LHCN-M2 (cell line): ENCODE results near the gene KRT76. TPM values are rescaled to one million over a fixed set of nuclear protein-coding genes. Genes with fewer than 3 reads are reported as not detected.

ENCODE experiments used
- DNase-seq: peaks from one replicate; pipeline ENCODE4 v3.0.0-alpha.2; 2012; ENCODE audit warnings: low read depth
- total RNA-seq: library from RNA; depleted of rRNA; stranded (reverse); fragments of >200 nt; gene quantifications from 2 replicates; pipeline ENCODE4 v1.2.3, GENCODE V29; 2014; rRNA removed

The KRT76 gene
- total RNA-seq, 1 experiment from 2014 or later, result not detected

DNA sequence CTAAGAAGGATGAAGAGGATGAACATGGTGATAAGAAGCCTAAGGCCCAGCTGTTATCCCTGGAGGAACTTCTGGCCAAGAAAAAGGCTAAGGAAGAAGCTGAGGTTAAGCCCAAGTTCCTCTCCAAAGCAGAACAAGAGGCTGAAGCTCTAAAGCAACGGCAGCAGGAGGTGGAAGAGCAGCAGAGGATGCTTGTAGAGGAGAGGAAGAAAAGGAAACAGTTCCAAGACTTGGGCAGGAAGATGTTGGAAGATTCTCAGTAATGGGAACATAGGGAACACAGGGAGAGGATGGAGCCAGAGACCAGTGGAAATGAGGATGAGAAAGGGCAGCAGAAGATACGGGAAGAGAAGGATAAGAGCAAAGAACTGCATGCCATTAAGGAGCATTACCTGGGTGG lies 46.4 kb downstream of the KRT76 start:
- DNase-seq, result no peak

DNA sequence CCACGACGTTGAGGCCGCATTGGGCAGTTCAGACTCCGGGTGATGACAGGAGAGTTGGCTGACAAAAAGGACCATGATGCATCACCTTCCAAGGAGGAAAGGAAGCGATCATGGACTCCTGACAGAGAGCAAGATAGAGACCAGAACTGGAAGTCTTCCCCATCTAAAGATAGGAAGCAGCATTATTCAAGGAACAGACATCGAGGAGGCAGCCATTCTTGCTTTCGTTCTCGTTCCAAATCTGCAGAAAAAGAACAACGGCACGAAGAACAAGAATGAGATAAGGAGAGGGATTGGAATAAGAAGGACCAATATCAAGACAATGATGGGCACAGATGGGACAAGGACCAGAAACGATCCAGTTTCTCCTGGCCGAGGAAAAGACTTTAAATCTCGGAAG lies 46.8 kb downstream of the KRT76 start:
- DNase-seq, result no peak

DNA sequence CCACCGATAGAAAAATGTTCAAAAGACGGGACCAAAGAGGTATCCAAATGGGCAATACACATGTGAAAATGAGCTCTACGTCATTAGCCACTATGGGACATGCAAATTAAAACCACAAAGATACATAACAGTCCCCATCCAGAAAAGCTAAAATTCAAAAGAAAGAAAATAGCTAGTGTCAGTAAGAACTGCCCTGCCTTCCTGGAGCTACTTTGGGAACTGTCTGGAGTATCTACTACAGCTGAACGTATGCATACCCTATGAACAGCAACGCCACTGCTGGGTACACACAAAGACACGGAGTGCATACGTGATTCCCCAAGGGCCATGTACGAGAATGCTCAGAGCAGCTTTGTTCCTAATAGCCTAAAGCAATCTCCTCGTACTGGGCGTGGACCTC lies 48.0 kb downstream of the KRT76 start:
- DNase-seq, result no peak

DNA sequence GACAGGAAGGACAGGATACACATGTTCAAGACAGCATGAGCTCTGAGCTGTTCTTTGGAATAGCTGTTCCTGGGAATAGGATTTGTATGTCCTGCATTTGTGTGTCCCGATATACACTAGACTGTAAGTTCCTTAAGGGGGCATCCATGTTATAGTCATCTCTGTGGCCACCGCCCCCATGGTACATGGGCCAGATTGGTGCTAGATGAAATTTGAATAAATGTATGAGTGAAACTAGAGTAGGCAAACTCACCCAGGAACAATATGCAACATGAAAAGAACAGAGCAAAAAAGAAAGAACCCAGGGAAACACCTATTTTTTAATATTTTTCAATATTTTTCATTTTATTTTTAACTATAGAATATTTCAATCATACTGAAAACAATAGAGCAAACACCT lies 48.8 kb downstream of the KRT76 start:
- no peak for DNase-seq

DNA sequence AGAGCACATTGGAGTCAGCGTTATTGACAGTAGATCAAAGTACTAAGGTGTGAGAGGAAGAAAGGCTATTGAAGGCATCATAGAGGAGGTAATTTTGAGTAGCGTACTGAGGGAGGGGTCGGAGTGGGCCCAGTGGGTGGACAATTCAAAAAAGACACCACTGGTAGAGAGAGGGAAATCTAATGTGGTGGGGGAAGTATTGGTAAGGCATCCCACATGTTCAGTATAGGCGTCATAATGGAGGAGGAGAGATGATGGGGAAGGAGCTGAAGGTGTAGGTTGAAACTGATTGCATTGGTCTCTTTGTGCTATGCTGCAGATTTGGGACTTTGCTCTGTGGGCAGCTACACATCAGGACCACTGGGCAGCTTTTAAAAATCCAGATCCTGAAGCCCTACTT lies 50.1 kb downstream of the KRT76 start:
- no peak for DNase-seq

DNA sequence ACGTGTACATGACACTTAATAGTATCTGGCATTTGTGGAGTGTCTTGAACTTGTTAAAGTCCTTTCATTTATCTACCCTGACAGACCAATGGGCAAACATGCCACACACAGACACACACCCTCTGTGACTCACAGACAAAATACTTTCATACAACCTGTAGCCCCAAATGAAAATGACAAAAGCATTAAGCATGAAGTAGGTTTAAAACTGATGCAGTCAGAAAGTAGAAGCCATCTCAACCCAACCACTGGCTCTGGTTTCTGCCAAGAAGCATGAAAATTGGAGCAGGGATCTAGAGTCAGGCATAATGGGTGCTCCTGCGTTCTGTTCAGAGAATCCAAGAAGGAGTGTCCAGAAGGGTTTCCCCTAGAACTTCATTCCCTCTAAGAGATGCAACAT lies 50.7 kb downstream of the KRT76 start:
- DNase-seq, result no peak

DNA sequence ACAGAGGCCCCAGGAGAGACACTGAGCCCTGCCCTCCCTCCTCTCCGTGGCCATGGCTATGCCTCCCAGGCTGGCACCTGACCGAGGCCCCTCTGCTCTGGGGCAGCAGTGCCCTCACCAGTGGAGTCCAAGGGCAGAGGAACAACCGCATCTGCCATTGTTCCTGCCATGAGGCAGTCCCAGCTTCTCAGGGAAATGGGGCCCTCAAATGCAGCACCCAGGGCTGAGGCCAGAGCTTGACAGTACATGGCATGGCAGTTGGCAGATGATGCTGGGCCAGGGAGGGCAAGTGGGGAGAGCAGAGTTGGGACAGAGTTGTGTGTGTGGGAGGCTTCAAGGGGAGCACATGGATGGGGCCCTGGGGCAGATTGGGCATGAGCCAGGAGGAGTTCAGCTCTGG lies 52.8 kb downstream of the KRT76 start:
- no peak for DNase-seq

DNA sequence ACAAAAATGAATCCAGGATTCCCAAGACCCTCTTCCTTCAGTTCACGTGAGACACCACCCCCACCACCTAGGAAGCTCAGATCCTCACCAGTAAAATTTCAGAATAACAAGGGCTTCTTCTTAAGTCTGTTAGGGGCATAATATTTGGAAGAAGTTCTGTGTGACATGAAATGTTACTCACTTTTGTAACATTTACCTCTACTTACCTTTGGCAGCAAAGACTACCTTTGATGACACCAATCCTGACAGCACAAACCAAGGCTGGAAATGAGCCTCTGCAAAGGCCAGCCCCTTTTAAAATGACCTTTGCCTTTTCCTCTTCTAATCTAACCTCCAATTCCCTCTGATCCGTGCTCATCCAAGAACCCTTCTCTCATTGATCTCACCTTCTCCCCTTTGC lies 54.5 kb downstream of the KRT76 start:
- no peak for DNase-seq

DNA sequence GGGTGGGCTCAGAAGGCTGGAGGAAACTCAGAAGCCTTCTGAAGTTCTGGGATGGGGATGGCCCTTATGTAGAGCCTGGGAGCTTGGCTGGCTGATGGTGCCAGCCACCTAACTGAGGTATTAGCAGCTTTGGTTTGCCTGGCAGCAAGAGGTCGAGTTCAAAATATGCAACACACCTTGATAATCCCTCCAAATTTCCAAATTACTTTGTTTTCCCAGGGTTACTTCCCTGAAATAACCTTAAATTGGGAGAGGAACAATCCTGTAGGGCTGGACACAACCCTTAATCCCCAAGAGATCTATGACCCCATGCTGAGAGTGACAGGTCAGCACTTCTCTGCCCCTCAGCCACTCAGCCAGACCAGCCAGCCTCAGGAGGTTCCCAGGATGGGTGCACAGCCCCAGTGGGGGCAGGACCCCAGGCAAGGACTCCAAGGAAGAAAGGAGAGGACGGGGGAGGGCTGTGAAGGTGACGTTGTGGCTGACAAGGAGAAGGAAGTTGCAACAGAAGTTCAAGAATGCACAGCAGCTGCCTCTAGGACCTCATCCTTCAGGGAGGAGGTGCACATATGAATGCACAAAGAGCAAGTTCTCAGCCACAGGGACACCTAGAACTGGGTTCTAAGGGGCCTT lies 55.2 kb downstream of the KRT76 start:
- no peak for DNase-seq

DNA sequence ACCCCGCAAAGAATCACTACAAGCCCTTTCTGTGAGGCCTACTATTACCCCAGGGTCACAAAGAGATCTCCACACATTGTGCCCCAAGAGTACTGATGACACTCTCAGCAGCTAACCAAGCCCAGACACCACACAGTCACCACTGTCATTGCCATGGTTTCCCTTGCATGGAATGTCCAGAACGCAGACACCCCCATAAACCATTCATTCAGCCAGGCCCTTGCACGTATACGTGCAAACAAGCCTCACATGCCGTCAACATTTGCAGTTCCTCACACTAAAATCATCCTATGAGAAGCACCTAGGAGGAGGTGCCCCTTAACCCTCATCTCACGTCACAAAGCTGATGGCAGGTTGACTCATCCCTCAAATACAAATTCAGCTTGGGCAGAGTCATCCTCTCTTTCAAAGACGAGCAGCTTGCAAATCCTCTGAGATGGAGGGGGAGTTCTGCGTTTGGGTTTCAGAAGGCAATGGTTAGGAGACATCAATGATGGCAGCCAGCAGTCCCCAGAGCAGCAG lies 56.7 kb downstream of the KRT76 start:
- DNase-seq, result no peak

Other genes starting within 250 kb of the KRT76 start
- not detected in 2 replicates for gene KRT71, start 224.2 kb downstream of the KRT76 start, total RNA-seq
- gene KRT74, start 203.5 kb downstream of the KRT76 start, total RNA-seq, result not detected in 2 replicates
- not detected in 2 replicates for gene KRT72, start 175.9 kb downstream of the KRT76 start, total RNA-seq
- gene KRT73, start 158.8 kb downstream of the KRT76 start, total RNA-seq, result not detected in 2 replicates
- not detected in 2 replicates for gene KRT2, start 125.1 kb downstream of the KRT76 start, total RNA-seq
- gene KRT1, start 96.9 kb downstream of the KRT76 start, total RNA-seq, result not detected in 2 replicates
- not detected in 2 replicates for gene KRT77, start 73.8 kb downstream of the KRT76 start, total RNA-seq
- not detected in 2 replicates for gene KRT3, start 18.8 kb upstream of the KRT76 start, total RNA-seq
- gene KRT4, start 36.8 kb upstream of the KRT76 start, total RNA-seq, result not detected in 2 replicates
- not detected in 2 replicates for gene KRT79, start 57.0 kb upstream of the KRT76 start, total RNA-seq
- gene KRT78, start 71.6 kb upstream of the KRT76 start, total RNA-seq, result not detected in 2 replicates
- gene KRT8, start 127.7 kb upstream of the KRT76 start, total RNA-seq, result 0.83 TPM in 1 of 2 replicates, not detected in the other
- 0.52 and 0.77 TPM in 2 replicates for gene KRT18, start 171.8 kb upstream of the KRT76 start, total RNA-seq
- gene EIF4B, start 229.1 kb upstream of the KRT76 start, total RNA-seq, result 468 and 479 TPM in 2 replicates